Activated CD4-positive, alpha-beta memory T cell treated with anti-CD3 and anti-CD28 coated beads, Interleukin-2, amount 10 ng/mL, durations not matched to agents 7 days and 5 days (primary cell): ENCODE measurements around the gene RIOK1. TPM values are rescaled to one million over a fixed set of nuclear protein-coding genes. Genes with fewer than 3 reads are reported as not detected.
A peak's percentile ranks its signal among the peaks of the same experiment; 100 is the strongest.

Experiments
- CTCF ChIA-PET: fragments of 350-600 bp; sonication (Branson Sonifier 250); formaldehyde crosslinking; loops from one replicate; lab custom pipeline; 2021; ENCODE audit warnings: antibody characterized with exemption, inconsistent platforms; lab: Charles Lee
- POLR2A ChIA-PET: fragments of 350-600 bp; sonication (Branson Sonifier 250); formaldehyde crosslinking; loops from one replicate; lab custom pipeline; 2021; ENCODE audit warnings: antibody characterized with exemption; lab: Charles Lee
- DNase-seq: peaks from one replicate; pipeline ENCODE4 v3.0.0-alpha.2; 2020
- H3K27ac Mint-ChIP-seq: one replicate; pipeline ENCODE4 v1.8.0; 2021; ENCODE audit warnings: mild to moderate bottlenecking, mixed read lengths
- H3K27me3 Mint-ChIP-seq: one replicate; pipeline ENCODE4 v1.8.0; 2021; ENCODE audit warnings: mixed read lengths
- H3K36me3 Mint-ChIP-seq: one replicate; pipeline ENCODE4 v1.8.0; 2021; ENCODE audit warnings: low read depth, mixed read lengths
- H3K4me1 Mint-ChIP-seq: one replicate; pipeline ENCODE4 v1.8.0; 2021; ENCODE audit warnings: mixed read lengths
- H3K4me3 Mint-ChIP-seq: one replicate; pipeline ENCODE4 v1.8.0; 2021; ENCODE audit warnings: mild to moderate bottlenecking, mixed read lengths
- H3K9me3 Mint-ChIP-seq: one replicate; pipeline ENCODE4 v1.8.0; 2021; ENCODE audit warnings: mixed read lengths
- total RNA-seq, 2 experiments: library from RNA; stranded (reverse); gene quantifications; one replicate each; pipeline ENCODE4 v1.2.3, GENCODE V29; 2021

RIOK1 gene
- total RNA-seq, 2 experiments from 2014 or later = 23.4 to 27.0 TPM

GRCh38 chr6:7381092-7381491 is 8.5 kb upstream of the RIOK1 start:
- Mint-ChIP-seq H3K27ac (no peak overlapping the region), H3K9me3 (no peaks in the 10 kb centered on the region), H3K36me3 (no peaks in the 10 kb centered on the region), H3K27me3 (peaks cover 11% of the 10 kb centered on the region), H3K4me3 (no peak overlapping the region), H3K4me1 (no peaks in the 10 kb centered on the region)
- POLR2A ChIA-PET = no interaction called here
- CTCF ChIA-PET = no interaction called here
- no peak for DNase-seq

GRCh38 chr6:7389162-7389450 is 502 bp upstream of the RIOK1 start:
- Mint-ChIP-seq H3K4me1 (peaks cover 41% of the 10 kb centered on the region), H3K27ac (peak overlapping the region; percentile 94), H3K4me3 (peak overlapping the region; percentile 85), H3K36me3 (peaks cover 11% of the 10 kb centered on the region), H3K27me3 (no peaks in the 10 kb centered on the region), H3K9me3 (no peaks in the 10 kb centered on the region)
- ChIA-PET CTCF (interaction anchor here (0.7 to 4.5 kb wide), 6 partner anchors 12 to 712 kb away, joined by 3 to 28 read pairs (median 4); partner anchors contain the start of gene SNRNP48), POLR2A (interaction anchor here (0.9 to 5.6 kb wide), 8 partner anchors 12 to 201 kb away, joined by 3 to 61 read pairs (median 4); partner anchors contain the start of genes SNRNP48 and SSR1)
- DNase-seq = no peak

- CTCF ChIA-PET = interaction anchor here (0.8 to 4.5 kb wide), 7 partner anchors 15 to 713 kb away, joined by 3 to 28 read pairs (median 4); partner anchors contain the start of gene SNRNP48
- peaks cover 21% of the 10 kb centered on the region for H3K36me3 Mint-ChIP-seq
- POLR2A ChIA-PET = interaction anchor here (0.6 to 5.6 kb wide), 10 partner anchors 10 to 712 kb away, joined by 3 to 61 read pairs (median 4); partner anchors contain the start of genes BLOC1S5, EEF1E1, SNRNP48 and SSR1
- peaks cover 41% of the 10 kb centered on the region for H3K4me1 Mint-ChIP-seq
- no peaks in the 10 kb centered on the region for H3K27me3 Mint-ChIP-seq
- peak overlapping the region; percentile 85 for H3K4me3 Mint-ChIP-seq
- H3K27ac Mint-ChIP-seq = peak overlapping the region; percentile 94
- no peak for DNase-seq
- H3K9me3 Mint-ChIP-seq = no peaks in the 10 kb centered on the region
These were observed 744 bp downstream of the RIOK1 start for GRCh38 chr6:7390226-7390878.

GRCh38 chr6:7391151-7391550 is 1.5 kb downstream of the RIOK1 start:
- DNase-seq = no peak
- CTCF ChIA-PET = interaction anchor here (1.5 to 4.5 kb wide), 2 partner anchors 115 to 224 kb away, joined by 4 to 28 read pairs; no protein-coding TSS in a partner anchor
- Mint-ChIP-seq H3K4me3 (peak overlapping the region; percentile 85), H3K9me3 (no peaks in the 10 kb centered on the region), H3K36me3 (peaks cover 28% of the 10 kb centered on the region), H3K27ac (peak overlapping the region; percentile 94), H3K27me3 (no peaks in the 10 kb centered on the region), H3K4me1 (peaks cover 41% of the 10 kb centered on the region)
- POLR2A ChIA-PET = interaction anchor here (1.2 to 5.6 kb wide), 4 partner anchors 10 to 674 kb away, joined by 4 to 61 read pairs (median 6); partner anchors contain the start of genes BLOC1S5 and SSR1

- Mint-ChIP-seq H3K36me3 (peaks cover 31% of the 10 kb centered on the region), H3K4me3 (no peak overlapping the region), H3K4me1 (peaks cover 41% of the 10 kb centered on the region), H3K9me3 (no peaks in the 10 kb centered on the region), H3K27me3 (no peaks in the 10 kb centered on the region), H3K27ac (no peak overlapping the region)
- ChIA-PET POLR2A (interaction anchor here (2.0 to 5.6 kb wide), 2 partner anchors 8 to 79 kb away, joined by 4 to 61 read pairs; partner anchors contain the start of gene SSR1), CTCF (interaction anchor here (1.5 to 4.5 kb wide), 2 partner anchors 116 to 223 kb away, joined by 4 to 28 read pairs; no protein-coding TSS in a partner anchor)
- no peak for DNase-seq
These were observed 2.8 kb downstream of the RIOK1 start for GRCh38 chr6:7392402-7392801.

GRCh38 chr6:7401075-7401474 is 11.5 kb downstream of the RIOK1 start:
- Mint-ChIP-seq H3K9me3 (no peaks in the 10 kb centered on the region), H3K36me3 (peaks cover 60% of the 10 kb centered on the region), H3K27me3 (no peaks in the 10 kb centered on the region), H3K4me3 (no peak overlapping the region), H3K4me1 (no peaks in the 10 kb centered on the region), H3K27ac (no peak overlapping the region)
- CTCF ChIA-PET = interaction anchor here (0.6 to 0.7 kb wide), 6 partner anchors 16 to 373 kb away, joined by 3 to 7 read pairs (median 4); no protein-coding TSS in a partner anchor
- no peak for DNase-seq
- POLR2A ChIA-PET = interaction anchor here (1.3 kb wide), 1 partner anchor 10 kb away, joined by 4 read pairs; no protein-coding TSS in a partner anchor

GRCh38 chr6:7402716-7403115 is 13.1 kb downstream of the RIOK1 start:
- POLR2A ChIA-PET = no interaction called here
- Mint-ChIP-seq H3K36me3 (peaks cover 64% of the 10 kb centered on the region), H3K27ac (no peak overlapping the region), H3K27me3 (no peaks in the 10 kb centered on the region), H3K4me1 (no peaks in the 10 kb centered on the region), H3K4me3 (no peak overlapping the region), H3K9me3 (no peaks in the 10 kb centered on the region)
- CTCF ChIA-PET = no interaction called here
- no peak for DNase-seq

GRCh38 chr6:7404546-7404945 is 14.9 kb downstream of the RIOK1 start:
- no peak overlapping the region for H3K4me3 Mint-ChIP-seq
- H3K27me3 Mint-ChIP-seq = no peaks in the 10 kb centered on the region
- DNase-seq = no peak
- ChIA-PET POLR2A (interaction anchor here (0.5 to 1.2 kb wide), 2 partner anchors 10 to 127 kb away, joined by 3 read pairs; no protein-coding TSS in a partner anchor), CTCF (no interaction called here)
- H3K36me3 Mint-ChIP-seq = peaks cover 61% of the 10 kb centered on the region
- H3K27ac Mint-ChIP-seq = no peak overlapping the region
- H3K4me1 Mint-ChIP-seq = no peaks in the 10 kb centered on the region
- H3K9me3 Mint-ChIP-seq = no peaks in the 10 kb centered on the region

GRCh38 chr6:7406743-7407142 is 17.1 kb downstream of the RIOK1 start:
- Mint-ChIP-seq H3K36me3 (peaks cover 66% of the 10 kb centered on the region), H3K4me3 (no peak overlapping the region), H3K4me1 (no peaks in the 10 kb centered on the region), H3K9me3 (no peaks in the 10 kb centered on the region), H3K27me3 (no peaks in the 10 kb centered on the region), H3K27ac (no peak overlapping the region)
- ChIA-PET POLR2A (no interaction called here), CTCF (no interaction called here)
- DNase-seq = no peak

GRCh38 chr6:7409740-7410139 is 20.1 kb downstream of the RIOK1 start:
- peaks cover 61% of the 10 kb centered on the region for H3K36me3 Mint-ChIP-seq
- DNase-seq = no peak
- no peak overlapping the region for H3K27ac Mint-ChIP-seq
- CTCF ChIA-PET = no interaction called here
- no peaks in the 10 kb centered on the region for H3K9me3 Mint-ChIP-seq
- no peak overlapping the region for H3K4me3 Mint-ChIP-seq
- POLR2A ChIA-PET = interaction anchor here (1.2 kb wide), 1 partner anchor 15 kb away, joined by 3 read pairs; no protein-coding TSS in a partner anchor
- no peaks in the 10 kb centered on the region for H3K4me1 Mint-ChIP-seq
- no peaks in the 10 kb centered on the region for H3K27me3 Mint-ChIP-seq

GRCh38 chr6:7410851-7411250 is 21.2 kb downstream of the RIOK1 start:
- no peak for DNase-seq
- H3K36me3 Mint-ChIP-seq = peaks cover 59% of the 10 kb centered on the region
- no peak overlapping the region for H3K27ac Mint-ChIP-seq
- H3K27me3 Mint-ChIP-seq = no peaks in the 10 kb centered on the region
- no peaks in the 10 kb centered on the region for H3K9me3 Mint-ChIP-seq
- CTCF ChIA-PET = interaction anchor here (0.6 to 1.3 kb wide), 2 partner anchors 9 to 294 kb away, joined by 4 read pairs; no protein-coding TSS in a partner anchor
- H3K4me1 Mint-ChIP-seq = no peaks in the 10 kb centered on the region
- POLR2A ChIA-PET = no interaction called here
- no peak overlapping the region for H3K4me3 Mint-ChIP-seq

- no peak for DNase-seq
- peaks cover 56% of the 10 kb centered on the region for H3K36me3 Mint-ChIP-seq
- CTCF ChIA-PET = interaction anchor here (1.3 kb wide), 1 partner anchor 9 kb away, joined by 4 read pairs; no protein-coding TSS in a partner anchor
- H3K27ac Mint-ChIP-seq = no peak overlapping the region
- no peaks in the 10 kb centered on the region for H3K27me3 Mint-ChIP-seq
- no peaks in the 10 kb centered on the region for H3K4me1 Mint-ChIP-seq
- POLR2A ChIA-PET = no interaction called here
- H3K9me3 Mint-ChIP-seq = no peaks in the 10 kb centered on the region
- no peak overlapping the region for H3K4me3 Mint-ChIP-seq
These were observed 21.7 kb downstream of the RIOK1 start for GRCh38 chr6:7411328-7411727.

- POLR2A ChIA-PET = no interaction called here
- no peaks in the 10 kb centered on the region for H3K9me3 Mint-ChIP-seq
- H3K4me3 Mint-ChIP-seq = no peak overlapping the region
- no peaks in the 10 kb centered on the region for H3K4me1 Mint-ChIP-seq
- CTCF ChIA-PET = no interaction called here
- H3K36me3 Mint-ChIP-seq = peaks cover 53% of the 10 kb centered on the region
- no peaks in the 10 kb centered on the region for H3K27me3 Mint-ChIP-seq
- no peak for DNase-seq
- H3K27ac Mint-ChIP-seq = no peak overlapping the region
These were observed 23.7 kb downstream of the RIOK1 start for GRCh38 chr6:7413151-7413823.
